Lower leg skin (tissue), 4 donors: ENCODE results near the gene SCTR. TPM values are rescaled to one million over a fixed set of nuclear protein-coding genes. Genes with fewer than 3 reads are reported as not detected.
A peak's percentile ranks its signal among the peaks of the same experiment; 100 is the strongest.

Experiments used
- DNase-seq, 2 donors: peaks; one replicate each; pipeline ENCODE4 v3.0.0-alpha.2; 2019; ENCODE audit warnings: low spot score in 2 of 2
- H3K4me3 ChIP-seq: fragments of 200-600 bp; sonication (generic); 2 replicates; pipeline ENCODE4 v1.5.1; 2017; ENCODE audit warnings: mild to moderate bottlenecking, low read depth; ENCODE audit not compliant: poor library complexity, severe bottlenecking
- CTCF ChIP-seq, 3 donors: fragments of 450-650 bp; IDR thresholded peaks; one replicate each; pipeline ENCODE4 v1.5.1; 2016; ENCODE audit warnings: antibody characterized with exemption in 3 of 3, mild to moderate bottlenecking in 3 of 3, moderate library complexity in 2 of 3
- POLR2A ChIP-seq, 2 donors: fragments of 450-650 bp; IDR thresholded peaks; one replicate each; pipeline ENCODE4 v1.6.1; 2016 to 2017; ENCODE audit warnings: antibody characterized with exemption in 2 of 2, mild to moderate bottlenecking in 1 of 2, moderate library complexity in 1 of 2
- WGBS, 2 donors: methylation state at CpG; one replicate each; pipeline ENCODE4 v1.1.5; 2018; 5-methylcytosine and 5-hydroxymethylcytosine counted together
- intact Hi-C: fragments of 100-400 bp; cut with DNase I; formaldehyde crosslinking; loops from one replicate; pipeline ENCODE4 v1.15.0; 2023; ENCODE audit warnings: low total_unique reads
- total RNA-seq, 4 donors: library from RNA; depleted of rRNA; stranded (reverse); fragments of >200 nt; gene quantifications; one replicate each; pipeline ENCODE4 v1.1.0, GENCODE V29; 2016

Gene SCTR
- total RNA-seq, 4 donors from 2014 or later = not detected

GRCh38 chr2:119428488-119429224 lies 95.6 kb downstream of the SCTR start:
- TF ChIP-seq CTCF (IDR thresholded peaks at IDR 0.05) = no peak
- TF ChIP-seq POLR2A (IDR thresholded peaks at IDR 0.05) = no peak
- intact Hi-C loops = no loop called here
- 80 to 93% methylated on average over 7 of the region's 7 CpGs for WGBS, 2 donors
- DNase-seq = peak in 1 of 2 donors; percentile 88
- H3K4me3 ChIP-seq = no peak overlapping the region

GRCh38 chr2:119427756-119428155 lies 96.5 kb downstream of the SCTR start:
- intact Hi-C loops = no loop called here
- no peak for TF ChIP-seq POLR2A (IDR thresholded peaks at IDR 0.05)
- TF ChIP-seq CTCF (IDR thresholded peaks at IDR 0.05) = no peak
- peak in 1 of 2 donors; percentile 82 for DNase-seq
- H3K4me3 ChIP-seq = no peak overlapping the region
- 78 to 93% methylated on average over 3 of the region's 3 CpGs for WGBS, 2 donors

GRCh38 chr2:119426801-119427395 lies 97.4 kb downstream of the SCTR start:
- WGBS, 2 donors = 39 to 47% methylated on average over 12 of the region's 12 CpGs
- TF ChIP-seq CTCF (IDR thresholded peaks at IDR 0.05) (no peak), POLR2A (IDR thresholded peaks at IDR 0.05) (no peak)
- intact Hi-C loops = no loop called here
- H3K4me3 ChIP-seq = no peak overlapping the region
- DNase-seq = peak; percentile 78 to 94

GRCh38 chr2:119426396-119426675 lies 97.9 kb downstream of the SCTR start:
- WGBS, 2 donors = 70 to 71% methylated on average over 5 of the region's 5 CpGs
- no peak overlapping the region for H3K4me3 ChIP-seq
- no peak for TF ChIP-seq CTCF (IDR thresholded peaks at IDR 0.05)
- TF ChIP-seq POLR2A (IDR thresholded peaks at IDR 0.05) = no peak
- intact Hi-C loops = no loop called here
- peak in 1 of 2 donors; percentile 59 for DNase-seq

- WGBS, 2 donors = 72 to 89% methylated on average over 7 of the region's 7 CpGs
- DNase-seq = peak in 1 of 2 donors; percentile 40
- intact Hi-C loops = no loop called here
- TF ChIP-seq CTCF (IDR thresholded peaks at IDR 0.05) (peak in 1 of 3 donors; percentile 93), POLR2A (IDR thresholded peaks at IDR 0.05) (no peak)
- H3K4me3 ChIP-seq = no peak overlapping the region
Observed at GRCh38 chr2:119425620-119426395, 98.5 kb downstream of the SCTR start.
